ENCODE measurements around the gene TMEM53. TPM values are rescaled to one million over a fixed set of nuclear protein-coding genes. Genes with fewer than 3 reads are reported as not detected.

TMEM53 gene
- total RNA-seq, 1 experiment from 2014 or later, result 10.9 TPM

GRCh38 chr1:44685881-44686280 lies 11.6 kb upstream of the TMEM53 start:
- intact Hi-C loops (cut with micrococcal nuclease; ENCODE audit: unreplicated experiment), result no loop called here
- Mint-ChIP-seq H3K9me3 (ENCODE audit: low read depth, unreplicated experiment) (no peaks in the 10 kb centered on the region), H3K4me1 (ENCODE audit: low read depth, unreplicated experiment) (peaks cover 17% of the 10 kb centered on the region), H3K4me3 (ENCODE audit: low read depth, unreplicated experiment) (no peak overlapping the region), H3K27ac (ENCODE audit: unreplicated experiment) (no peak overlapping the region), H3K27me3 (ENCODE audit: unreplicated experiment) (no peaks in the 10 kb centered on the region), H3K36me3 (ENCODE audit: insufficient read depth, unreplicated experiment) (peaks cover 5% of the 10 kb centered on the region)
- no peak for DNase-seq
- no TSS peak for BruUV-seq (replicated peaks)
- CTCF ChIA-PET, result no interaction called here
- TF ChIP-seq, protein P1, sequence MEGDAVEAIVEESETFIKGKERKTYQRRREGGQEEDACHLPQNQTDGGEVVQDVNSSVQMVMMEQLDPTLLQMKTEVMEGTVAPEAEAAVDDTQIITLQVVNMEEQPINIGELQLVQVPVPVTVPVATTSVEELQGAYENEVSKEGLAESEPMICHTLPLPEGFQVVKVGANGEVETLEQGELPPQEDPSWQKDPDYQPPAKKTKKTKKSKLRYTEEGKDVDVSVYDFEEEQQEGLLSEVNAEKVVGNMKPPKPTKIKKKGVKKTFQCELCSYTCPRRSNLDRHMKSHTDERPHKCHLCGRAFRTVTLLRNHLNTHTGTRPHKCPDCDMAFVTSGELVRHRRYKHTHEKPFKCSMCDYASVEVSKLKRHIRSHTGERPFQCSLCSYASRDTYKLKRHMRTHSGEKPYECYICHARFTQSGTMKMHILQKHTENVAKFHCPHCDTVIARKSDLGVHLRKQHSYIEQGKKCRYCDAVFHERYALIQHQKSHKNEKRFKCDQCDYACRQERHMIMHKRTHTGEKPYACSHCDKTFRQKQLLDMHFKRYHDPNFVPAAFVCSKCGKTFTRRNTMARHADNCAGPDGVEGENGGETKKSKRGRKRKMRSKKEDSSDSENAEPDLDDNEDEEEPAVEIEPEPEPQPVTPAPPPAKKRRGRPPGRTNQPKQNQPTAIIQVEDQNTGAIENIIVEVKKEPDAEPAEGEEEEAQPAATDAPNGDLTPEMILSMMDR (IDR thresholded peaks at IDR 0.05; ENCODE audit: unreplicated experiment), result no peak

DNA sequence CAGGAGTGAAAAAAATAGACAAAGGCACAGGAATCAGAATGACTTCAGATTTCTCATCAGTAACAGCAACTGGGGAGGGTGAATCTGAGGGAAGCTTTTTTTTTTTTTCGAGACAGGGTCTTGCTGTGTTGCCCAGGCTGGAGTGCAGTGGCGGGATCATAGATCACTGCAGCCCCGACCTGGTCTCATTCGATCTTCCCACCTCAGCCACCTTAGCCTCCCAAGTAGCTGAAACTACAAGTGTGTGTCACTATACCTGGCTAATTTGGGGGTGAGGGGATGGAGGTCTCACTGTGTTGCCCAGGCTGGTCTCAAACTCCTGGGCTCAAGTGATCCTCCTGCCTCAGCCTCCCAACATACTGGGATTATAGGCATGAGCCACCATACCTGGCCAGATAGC lies 10.9 kb upstream of the TMEM53 start:
- CTCF ChIA-PET, result no interaction called here
- intact Hi-C loops (cut with micrococcal nuclease; ENCODE audit: unreplicated experiment), result no loop called here
- Mint-ChIP-seq H3K27ac (ENCODE audit: unreplicated experiment) (no peak overlapping the region), H3K36me3 (ENCODE audit: insufficient read depth, unreplicated experiment) (peaks cover 5% of the 10 kb centered on the region), H3K9me3 (ENCODE audit: low read depth, unreplicated experiment) (no peaks in the 10 kb centered on the region), H3K4me3 (ENCODE audit: low read depth, unreplicated experiment) (no peak overlapping the region), H3K4me1 (ENCODE audit: low read depth, unreplicated experiment) (peaks cover 16% of the 10 kb centered on the region), H3K27me3 (ENCODE audit: unreplicated experiment) (no peaks in the 10 kb centered on the region)
- BruUV-seq (replicated peaks), result no TSS peak
- TF ChIP-seq, protein P1 (IDR thresholded peaks at IDR 0.05; ENCODE audit: unreplicated experiment), result no peak
- DNase-seq, result no peak

- no peaks in the 10 kb centered on the region for H3K27me3 Mint-ChIP-seq (ENCODE audit: unreplicated experiment)
- no TSS peak for BruUV-seq (replicated peaks)
- no peak for DNase-seq
Measured at GRCh38 chr1:44684525-44684924, 10.2 kb upstream of the TMEM53 start.

GRCh38 chr1:44682883-44683265 lies 8.6 kb upstream of the TMEM53 start:
- Mint-ChIP-seq H3K4me3 (ENCODE audit: low read depth, unreplicated experiment) (no peak overlapping the region), H3K27ac (ENCODE audit: unreplicated experiment) (no peak overlapping the region), H3K36me3 (ENCODE audit: insufficient read depth, unreplicated experiment) (peaks cover 5% of the 10 kb centered on the region), H3K27me3 (ENCODE audit: unreplicated experiment) (no peaks in the 10 kb centered on the region), H3K9me3 (ENCODE audit: low read depth, unreplicated experiment) (no peaks in the 10 kb centered on the region), H3K4me1 (ENCODE audit: low read depth, unreplicated experiment) (peaks cover 16% of the 10 kb centered on the region)
- TF ChIP-seq, protein P1 (IDR thresholded peaks at IDR 0.05; ENCODE audit: unreplicated experiment), result no peak
- BruUV-seq (replicated peaks), result no TSS peak
- CTCF ChIA-PET, result interaction anchor here (1.1 kb wide), 1 partner anchor 9 kb away, joined by 3 read pairs; the partner anchor contains the start of genes ARMH1 and TMEM53
- intact Hi-C loops (cut with micrococcal nuclease; ENCODE audit: unreplicated experiment), result no loop called here
- DNase-seq, result no peak

More at GRCh38 chr1:44684525-44684924, 10.2 kb upstream of the TMEM53 start:
- H3K27ac Mint-ChIP-seq (ENCODE audit: unreplicated experiment), result no peak overlapping the region
- TF ChIP-seq, protein P1 (IDR thresholded peaks at IDR 0.05; ENCODE audit: unreplicated experiment), result no peak
- H3K4me3 Mint-ChIP-seq (ENCODE audit: low read depth, unreplicated experiment), result no peak overlapping the region
- H3K4me1 Mint-ChIP-seq (ENCODE audit: low read depth, unreplicated experiment), result peaks cover 16% of the 10 kb centered on the region
- peaks cover 5% of the 10 kb centered on the region for H3K36me3 Mint-ChIP-seq (ENCODE audit: insufficient read depth, unreplicated experiment)
- intact Hi-C loops (cut with micrococcal nuclease; ENCODE audit: unreplicated experiment), result no loop called here
- CTCF ChIA-PET, result no interaction called here
- H3K9me3 Mint-ChIP-seq (ENCODE audit: low read depth, unreplicated experiment), result no peaks in the 10 kb centered on the region

Measured in Calu3 (cell line).